ENCODE data around the gene CACUL1. TPM values are rescaled to one million over a fixed set of nuclear protein-coding genes. Genes with fewer than 3 reads are reported as not detected.

The CACUL1 gene
- total RNA-seq, 1 donor from 2014 or later: 27.1 TPM

DNA sequence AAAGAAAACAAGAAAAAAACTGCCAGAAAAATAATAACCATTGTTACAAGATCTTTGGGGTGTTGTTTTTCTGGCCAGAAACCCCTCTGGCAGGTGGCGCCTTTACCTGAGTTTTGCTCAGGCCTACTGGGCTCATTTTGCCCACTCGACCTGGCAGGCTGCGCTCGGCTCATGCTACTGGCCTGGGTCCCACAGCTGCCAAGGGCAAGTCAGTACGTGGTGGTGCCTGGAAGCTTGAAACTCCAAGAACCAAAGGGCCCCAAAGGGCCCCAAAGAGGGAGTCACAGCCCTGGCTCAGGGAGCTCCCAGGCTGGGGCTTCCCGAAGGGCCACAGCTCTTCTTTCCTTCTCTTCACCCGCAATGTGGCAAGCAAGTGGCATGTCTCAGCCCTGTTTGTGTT, 42.7 kb downstream of the CACUL1 start:
- Mint-ChIP-seq H3K36me3 (ENCODE audit: low read depth) (peaks cover 8% of the 10 kb centered on the region), H3K9me3 (no peaks in the 10 kb centered on the region)
- CTCF ChIA-PET: interaction anchor here (1.0 to 1.1 kb wide), 2 partner anchors 9 to 143 kb away, joined by 3 read pairs; no protein-coding TSS in a partner anchor

DNA sequence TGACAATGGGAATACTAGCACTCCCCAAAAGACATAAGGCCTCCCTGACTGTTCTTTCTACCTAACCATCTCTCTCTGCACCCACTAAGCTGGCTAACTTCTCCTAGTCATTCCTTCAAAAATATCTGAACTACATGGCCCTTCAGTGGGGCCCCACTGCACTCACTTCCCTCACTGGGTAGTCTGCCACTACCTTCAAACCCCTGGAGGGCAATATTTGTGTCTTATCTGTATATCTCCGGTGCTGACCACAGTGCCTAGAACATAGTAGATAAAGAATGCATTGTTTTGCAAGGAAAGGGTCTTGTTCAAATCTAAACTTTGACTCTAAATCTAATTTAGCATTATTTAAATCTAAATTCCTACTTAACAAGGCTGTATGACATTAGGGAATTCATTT, 44.3 kb downstream of the CACUL1 start:
- ChIA-PET POLR2A (no interaction called here), CTCF (no interaction called here)
- H3K36me3 Mint-ChIP-seq (ENCODE audit: low read depth): peaks cover 19% of the 10 kb centered on the region
- no peak overlapping the region for H3K27ac Mint-ChIP-seq
- intact Hi-C loops (cut with micrococcal nuclease): no loop called here
- H3K9me3 Mint-ChIP-seq: no peaks in the 10 kb centered on the region
- no peak for DNase-seq
- ATAC-seq (ENCODE audit: low read depth): no peak
- no peaks in the 10 kb centered on the region for H3K27me3 Mint-ChIP-seq
- H3K4me3 Mint-ChIP-seq: no peak overlapping the region
- no peaks in the 10 kb centered on the region for H3K4me1 Mint-ChIP-seq
- TF ChIP-seq, protein P1, sequence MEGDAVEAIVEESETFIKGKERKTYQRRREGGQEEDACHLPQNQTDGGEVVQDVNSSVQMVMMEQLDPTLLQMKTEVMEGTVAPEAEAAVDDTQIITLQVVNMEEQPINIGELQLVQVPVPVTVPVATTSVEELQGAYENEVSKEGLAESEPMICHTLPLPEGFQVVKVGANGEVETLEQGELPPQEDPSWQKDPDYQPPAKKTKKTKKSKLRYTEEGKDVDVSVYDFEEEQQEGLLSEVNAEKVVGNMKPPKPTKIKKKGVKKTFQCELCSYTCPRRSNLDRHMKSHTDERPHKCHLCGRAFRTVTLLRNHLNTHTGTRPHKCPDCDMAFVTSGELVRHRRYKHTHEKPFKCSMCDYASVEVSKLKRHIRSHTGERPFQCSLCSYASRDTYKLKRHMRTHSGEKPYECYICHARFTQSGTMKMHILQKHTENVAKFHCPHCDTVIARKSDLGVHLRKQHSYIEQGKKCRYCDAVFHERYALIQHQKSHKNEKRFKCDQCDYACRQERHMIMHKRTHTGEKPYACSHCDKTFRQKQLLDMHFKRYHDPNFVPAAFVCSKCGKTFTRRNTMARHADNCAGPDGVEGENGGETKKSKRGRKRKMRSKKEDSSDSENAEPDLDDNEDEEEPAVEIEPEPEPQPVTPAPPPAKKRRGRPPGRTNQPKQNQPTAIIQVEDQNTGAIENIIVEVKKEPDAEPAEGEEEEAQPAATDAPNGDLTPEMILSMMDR (IDR thresholded peaks at IDR 0.05): no peak

More for the DNA sequence above, 42.7 kb downstream of the CACUL1 start:
- Mint-ChIP-seq H3K27me3 (no peaks in the 10 kb centered on the region), H3K4me1 (no peaks in the 10 kb centered on the region), H3K4me3 (no peak overlapping the region), H3K27ac (no peak overlapping the region)
- ATAC-seq (ENCODE audit: low read depth) (no peak), DNase-seq (no peak)
- intact Hi-C loops (cut with micrococcal nuclease): no loop called here
- TF ChIP-seq, protein P1 (IDR thresholded peaks at IDR 0.05): no peak
- POLR2A ChIA-PET: no interaction called here

DNA sequence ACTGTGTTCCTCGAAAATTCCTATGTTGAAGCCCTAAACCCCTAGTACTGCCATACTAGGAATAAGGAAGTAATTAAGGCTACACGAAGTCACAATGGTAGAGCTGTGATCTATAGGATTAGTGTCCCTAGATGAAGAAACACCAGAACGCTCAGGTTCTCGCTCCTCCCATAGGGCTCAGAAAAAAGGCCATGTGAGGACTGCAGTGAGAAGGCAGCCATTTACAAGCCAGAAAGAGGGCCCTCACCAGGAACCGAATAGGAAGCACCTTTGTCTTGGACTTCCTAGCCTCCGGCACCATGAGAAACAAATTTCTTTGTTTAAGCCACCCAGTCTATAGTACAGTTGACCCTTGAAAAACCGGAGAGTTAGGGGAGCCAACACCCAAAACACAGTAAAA, 46.2 kb downstream of the CACUL1 start:
- ATAC-seq (ENCODE audit: low read depth): no peak

DNA sequence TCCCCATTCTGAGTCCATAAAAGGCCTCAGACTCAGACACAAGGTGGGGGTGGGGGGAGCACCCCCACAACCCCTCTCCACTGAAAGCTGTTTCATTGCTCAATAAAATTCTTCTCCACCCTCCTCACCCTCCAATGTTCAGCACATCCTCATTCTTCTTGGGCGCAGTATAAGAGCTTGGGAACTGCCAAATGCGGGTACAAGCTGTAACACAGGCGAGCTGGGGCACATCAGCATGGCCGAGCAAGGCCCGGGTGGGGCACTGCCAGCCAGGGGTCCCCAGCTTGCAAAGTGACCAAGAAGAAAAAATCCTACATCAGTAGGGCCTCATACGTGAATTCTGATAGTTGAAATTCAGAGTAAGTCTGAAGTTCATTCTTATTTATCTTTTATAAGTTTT, 50.1 kb downstream of the CACUL1 start:
- ATAC-seq (ENCODE audit: low read depth) (no peak), DNase-seq (no peak)
- peaks cover 47% of the 10 kb centered on the region for H3K36me3 Mint-ChIP-seq (ENCODE audit: low read depth)
- intact Hi-C loops (cut with micrococcal nuclease): no loop called here
- H3K4me1 Mint-ChIP-seq: no peaks in the 10 kb centered on the region
- ChIA-PET CTCF (no interaction called here), POLR2A (no interaction called here)
- H3K4me3 Mint-ChIP-seq: no peak overlapping the region
- no peaks in the 10 kb centered on the region for H3K27me3 Mint-ChIP-seq
- no peaks in the 10 kb centered on the region for H3K9me3 Mint-ChIP-seq
- no peak overlapping the region for H3K27ac Mint-ChIP-seq
- TF ChIP-seq, protein P1 (IDR thresholded peaks at IDR 0.05): no peak

More for the DNA sequence above, 46.2 kb downstream of the CACUL1 start:
- POLR2A ChIA-PET: no interaction called here
- Mint-ChIP-seq H3K4me3 (no peak overlapping the region), H3K36me3 (ENCODE audit: low read depth) (peaks cover 25% of the 10 kb centered on the region), H3K27ac (no peak overlapping the region), H3K9me3 (no peaks in the 10 kb centered on the region), H3K27me3 (no peaks in the 10 kb centered on the region), H3K4me1 (no peaks in the 10 kb centered on the region)
- no peak for DNase-seq
- TF ChIP-seq, protein P1 (IDR thresholded peaks at IDR 0.05): no peak
- CTCF ChIA-PET: no interaction called here
- intact Hi-C loops (cut with micrococcal nuclease): no loop called here

DNA sequence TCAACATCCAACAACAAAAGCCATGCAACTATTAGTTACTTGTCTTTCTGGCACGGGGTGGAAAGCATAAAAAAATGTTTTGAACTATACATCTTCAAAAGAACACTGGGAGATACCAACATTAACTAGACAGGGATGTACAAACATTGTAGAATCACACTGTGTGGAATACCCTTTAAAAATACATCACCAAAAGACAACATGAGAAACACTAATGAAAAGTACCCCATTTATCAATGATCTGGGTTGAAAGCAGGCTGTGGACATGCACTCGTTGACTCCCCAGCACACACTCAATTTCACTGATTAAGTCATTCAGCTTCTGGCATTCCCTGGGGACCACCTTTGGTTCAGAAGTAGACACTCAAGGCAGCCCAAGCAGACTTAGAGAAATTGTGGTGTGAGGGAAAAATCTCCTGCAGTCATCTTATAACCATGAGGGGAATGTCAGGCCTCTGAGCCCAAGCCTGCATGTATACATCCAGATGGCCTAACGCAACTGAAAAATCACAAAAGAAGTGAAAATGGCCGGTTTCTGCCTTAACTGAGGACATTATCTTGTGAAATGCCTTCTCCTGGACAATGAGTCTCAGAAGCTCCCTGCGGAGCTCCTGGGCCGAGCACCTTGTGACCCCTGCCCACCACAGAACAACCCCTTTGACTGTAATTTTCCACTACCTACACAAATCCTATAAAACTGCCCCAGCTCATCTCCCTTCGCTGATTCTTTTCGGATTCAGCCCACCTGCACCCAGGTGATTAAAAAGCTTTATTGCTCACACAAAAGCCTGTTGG, 53.0 kb downstream of the CACUL1 start:
- Mint-ChIP-seq H3K4me3 (no peak overlapping the region), H3K27me3 (no peaks in the 10 kb centered on the region), H3K4me1 (peaks cover 6% of the 10 kb centered on the region), H3K27ac (no peak overlapping the region), H3K36me3 (ENCODE audit: low read depth) (peaks cover 46% of the 10 kb centered on the region), H3K9me3 (no peaks in the 10 kb centered on the region)
- TF ChIP-seq, protein P1 (IDR thresholded peaks at IDR 0.05): no peak
- CTCF ChIA-PET: no interaction called here
- intact Hi-C loops (cut with micrococcal nuclease): no loop called here
- ATAC-seq (ENCODE audit: low read depth) (no peak), DNase-seq (no peak)
- POLR2A ChIA-PET: no interaction called here
